ENCODE results near the gene TAGLN3.

The TAGLN3 gene

GRCh38 chr3:111998636-111999483, at the start of gene TAGLN3:
Gene TAGLN3, plus strand, starts transcription at chr3:111998922. Its CDS starts 501 bp downstream, at chr3:111999423.
- no peak for TF ChIP-seq CTCF (IDR thresholded peaks at IDR 0.05)

- TF ChIP-seq CTCF (IDR thresholded peaks at IDR 0.05), result no peak
Measured at GRCh38 chr3:111949712-111950111, 49.0 kb upstream of the TAGLN3 start.

GRCh38 chr3:111951032-111951431, 47.7 kb upstream of the TAGLN3 start:
- TF ChIP-seq CTCF (IDR thresholded peaks at IDR 0.05), result no peak

- no peak for TF ChIP-seq CTCF (IDR thresholded peaks at IDR 0.05)
Measured at GRCh38 chr3:111952086-111952485, 46.6 kb upstream of the TAGLN3 start.

- no peak for TF ChIP-seq CTCF (IDR thresholded peaks at IDR 0.05)
Measured at GRCh38 chr3:111952866-111953450, 45.8 kb upstream of the TAGLN3 start.

GRCh38 chr3:111954228-111954990, 44.3 kb upstream of the TAGLN3 start:
- TF ChIP-seq CTCF (IDR thresholded peaks at IDR 0.05), result no peak

- TF ChIP-seq CTCF (IDR thresholded peaks at IDR 0.05), result no peak
Measured at GRCh38 chr3:111955876-111956275, 42.8 kb upstream of the TAGLN3 start.

Data from LNCAP (cell line).